ENCODE results near the gene NUP210L. TPM values are rescaled to one million over a fixed set of nuclear protein-coding genes. Genes with fewer than 3 reads are reported as not detected.

The NUP210L gene
- total RNA-seq, 1 donor from 2014 or later, result 2.1 TPM

- DNase-seq, result no peak
- H3K36me3 ChIP-seq, result peaks cover 14% of the 10 kb centered on the region
- H3K9me3 ChIP-seq, result no peaks in the 10 kb centered on the region
- TF ChIP-seq CTCF (IDR thresholded peaks at IDR 0.05), result no peak
- H3K27ac ChIP-seq, result peak overlapping the region; percentile 96
- H3K27me3 ChIP-seq, result no peaks in the 10 kb centered on the region
- H3K4me3 ChIP-seq, result peak overlapping the region; percentile 72
- ATAC-seq, result peak; percentile 17
- H3K4me1 ChIP-seq, result peaks cover 46% of the 10 kb centered on the region
- intact Hi-C loops (cut with DNase I), result no loop called here
Measured at GRCh38 chr1:153962088-153963029, 192.5 kb downstream of the NUP210L start.

GRCh38 chr1:153961421-153961820, 193.5 kb downstream of the NUP210L start:
- DNase-seq, result no peak
- intact Hi-C loops (cut with DNase I), result no loop called here
- TF ChIP-seq CTCF (IDR thresholded peaks at IDR 0.05), result no peak
- H3K27me3 ChIP-seq, result no peaks in the 10 kb centered on the region
- peaks cover 51% of the 10 kb centered on the region for H3K4me1 ChIP-seq
- H3K9me3 ChIP-seq, result no peaks in the 10 kb centered on the region
- no peak for ATAC-seq
- H3K27ac ChIP-seq, result peak overlapping the region; percentile 96
- H3K36me3 ChIP-seq, result peaks cover 14% of the 10 kb centered on the region
- peak overlapping the region; percentile 72 for H3K4me3 ChIP-seq

GRCh38 chr1:153960206-153960605, 194.7 kb downstream of the NUP210L start:
- Histone ChIP-seq H3K4me1 (peaks cover 49% of the 10 kb centered on the region), H3K4me3 (no peak overlapping the region), H3K9me3 (no peaks in the 10 kb centered on the region), H3K27me3 (no peaks in the 10 kb centered on the region), H3K36me3 (peaks cover 14% of the 10 kb centered on the region), H3K27ac (peak overlapping the region; percentile 88)
- ATAC-seq (no peak), DNase-seq (no peak)
- intact Hi-C loops (cut with DNase I), result no loop called here
- no peak for TF ChIP-seq CTCF (IDR thresholded peaks at IDR 0.05)

- Histone ChIP-seq H3K27me3 (no peaks in the 10 kb centered on the region), H3K27ac (peak overlapping the region; percentile 88), H3K36me3 (peaks cover 19% of the 10 kb centered on the region), H3K4me1 (peaks cover 56% of the 10 kb centered on the region), H3K9me3 (no peaks in the 10 kb centered on the region), H3K4me3 (no peak overlapping the region)
- TF ChIP-seq CTCF (IDR thresholded peaks at IDR 0.05), result no peak
- ATAC-seq (no peak), DNase-seq (no peak)
- intact Hi-C loops (cut with DNase I), result no loop called here
Measured at GRCh38 chr1:153959454-153959853, 195.4 kb downstream of the NUP210L start.

- peak overlapping the region; percentile 88 for H3K4me3 ChIP-seq
- DNase-seq (no peak), ATAC-seq (no peak)
- no peaks in the 10 kb centered on the region for H3K27me3 ChIP-seq
- TF ChIP-seq CTCF (IDR thresholded peaks at IDR 0.05), result no peak
- H3K36me3 ChIP-seq, result peaks cover 25% of the 10 kb centered on the region
- peaks cover 57% of the 10 kb centered on the region for H3K4me1 ChIP-seq
- peak overlapping the region; percentile 88 for H3K27ac ChIP-seq
- intact Hi-C loops (cut with DNase I), result no loop called here
- no peaks in the 10 kb centered on the region for H3K9me3 ChIP-seq
Measured at GRCh38 chr1:153958961-153959260, 196.0 kb downstream of the NUP210L start.
